IMR-90 (cell line): ENCODE results near the gene PCARE. TPM values are rescaled to one million over a fixed set of nuclear protein-coding genes. Genes with fewer than 3 reads are reported as not detected.
A peak's percentile ranks its signal among the peaks of the same experiment; 100 is the strongest.

Source experiments
- ATAC-seq: fragments of 200-7000 bp; cut with Tn5 transposase; 2 replicates; pipeline ENCODE4 v1.9.1; 2020; ENCODE audit warnings: low read depth, mild to moderate bottlenecking, moderate library complexity
- BruUV-seq: library from RNA; stranded (reverse); fragments of 400-500 nt; replicated peaks from 2 replicates; lab custom pipeline; 2021; lab: Mats Ljungman, UMichigan
- CTCF ChIA-PET: fragments of 300-600 bp; formaldehyde crosslinking; extraction: SDS; loops from one replicate; lab custom pipeline; 2021; ENCODE audit warnings: antibody characterized with exemption; lab: Yijun Ruan, JAX
- POLR2A ChIA-PET: fragments of 300-600 bp; sonication (Branson Sonifier 250); formaldehyde crosslinking; loops from one replicate; lab custom pipeline; 2022; ENCODE audit warnings: antibody characterized with exemption; ENCODE audit not compliant: unreplicated experiment; lab: Charles Lee
- DNase-seq: peaks from one replicate; pipeline ENCODE4 v3.0.0; 2013
- H2AFZ ChIP-seq: replicated peaks from 2 replicates; pipeline ENCODE3; 2013; ENCODE audit warnings: low read length, mild to moderate bottlenecking; ENCODE audit not compliant: poor library complexity
- H2AK5ac ChIP-seq: 2 replicates; pipeline ENCODE4 v1.6.1; 2013; ENCODE audit warnings: low read depth, low read length, inconsistent platforms
- H2AK9ac ChIP-seq: replicated peaks from 2 replicates; pipeline ENCODE3; 2013; ENCODE audit warnings: mild to moderate bottlenecking, low read depth, low read length, moderate library complexity; ENCODE audit not compliant: poor library complexity
- H2BK120ac ChIP-seq: 2 replicates; pipeline ENCODE4 v1.6.1; 2013; ENCODE audit warnings: low read depth, low read length, inconsistent platforms
- H2BK15ac ChIP-seq: 3 replicates; pipeline ENCODE4 v1.6.1; 2013; ENCODE audit warnings: low read depth, low read length, inconsistent platforms
- H2BK20ac ChIP-seq: 2 replicates; pipeline ENCODE4 v1.6.1; 2013; ENCODE audit warnings: low read depth, mild to moderate bottlenecking, inconsistent platforms, low read length, moderate library complexity
- H2BK5ac ChIP-seq: 2 replicates; pipeline ENCODE4 v1.6.1; 2013; ENCODE audit warnings: mild to moderate bottlenecking, low read depth, low read length, inconsistent platforms; ENCODE audit not compliant: poor library complexity, severe bottlenecking
- H3K14ac ChIP-seq: replicated peaks from 2 replicates; pipeline ENCODE4 v1.6.1; 2013; ENCODE audit warnings: low read depth, low read length, inconsistent platforms
- H3K18ac ChIP-seq: 2 replicates; pipeline ENCODE4 v1.6.1; 2013; ENCODE audit warnings: low read depth, low read length, control low read depth
- H3K23ac ChIP-seq: 2 replicates; pipeline ENCODE4 v1.6.1; 2013; ENCODE audit warnings: low read depth, low read length, inconsistent platforms
- H3K27ac ChIP-seq: 2 replicates; pipeline ENCODE4 v1.5.1; 2013; ENCODE audit warnings: mild to moderate bottlenecking, control low read depth, low read length; ENCODE audit not compliant: insufficient read depth
- H3K27me3 ChIP-seq: 2 replicates; pipeline ENCODE4 v1.6.1; 2013; ENCODE audit warnings: low read length; ENCODE audit not compliant: control insufficient read depth, insufficient read depth
- H3K36me3 ChIP-seq: 2 replicates; pipeline ENCODE4 v1.6.1; 2013; ENCODE audit warnings: low read length, mixed read lengths; ENCODE audit not compliant: control insufficient read depth, insufficient read depth
- H3K4ac ChIP-seq: 2 replicates; pipeline ENCODE4 v1.6.1; 2013; ENCODE audit warnings: low read depth, low read length, inconsistent platforms
- H3K4me1 ChIP-seq: 2 replicates; pipeline ENCODE4 v1.6.1; 2013; ENCODE audit warnings: low read length, mixed read lengths; ENCODE audit not compliant: control insufficient read depth, insufficient read depth
- H3K4me2 ChIP-seq: 2 replicates; pipeline ENCODE4 v1.6.1; 2013; ENCODE audit warnings: low read depth, mild to moderate bottlenecking, control low read depth, low read length, moderate library complexity
- H3K4me3 ChIP-seq: 2 replicates; pipeline ENCODE4 v1.5.1; 2013; ENCODE audit warnings: low read depth, mild to moderate bottlenecking, control low read depth, low read length, moderate library complexity; ENCODE audit not compliant: insufficient read depth
- H3K56ac ChIP-seq: 2 replicates; pipeline ENCODE4 v1.6.1; 2013; ENCODE audit warnings: low read length, inconsistent platforms; ENCODE audit not compliant: insufficient read depth; ENCODE audit errors: extremely low read depth
- H3K79me1 ChIP-seq, 2 experiments: 2 replicates each; pipeline ENCODE4 v1.6.1; 2013; ENCODE audit warnings: low read length in 2 of 2, inconsistent platforms in 1 of 2, low read depth in 1 of 2
- H3K9ac ChIP-seq: 2 replicates; pipeline ENCODE4 v1.6.1; 2013; ENCODE audit warnings: low read depth, low read length, control low read depth
- H3K9me1 ChIP-seq: 2 replicates; pipeline ENCODE4 v1.6.1; 2013; ENCODE audit warnings: low read length, inconsistent platforms; ENCODE audit not compliant: insufficient read depth
- H3K9me3 ChIP-seq: 2 replicates; pipeline ENCODE4 v1.6.1; 2013; ENCODE audit warnings: low read length; ENCODE audit not compliant: control insufficient read depth, insufficient read depth
- H4K20me1 ChIP-seq: 2 replicates; pipeline ENCODE4 v1.6.1; 2013; ENCODE audit warnings: low read length, inconsistent platforms; ENCODE audit not compliant: insufficient read depth
- H4K5ac ChIP-seq: 2 replicates; pipeline ENCODE4 v1.6.1; 2013; ENCODE audit warnings: mild to moderate bottlenecking, low read depth, low read length, control low read depth
- H4K8ac ChIP-seq, 2 experiments: 2 replicates each; pipeline ENCODE4 v1.6.1; 2013; ENCODE audit warnings: low read depth in 2 of 2, low read length in 2 of 2, control low read depth in 1 of 2, inconsistent platforms in 1 of 2
- H4K91ac ChIP-seq: 2 replicates; pipeline ENCODE4 v1.6.1; 2013; ENCODE audit warnings: low read depth, low read length, inconsistent platforms; ENCODE audit not compliant: insufficient read depth
- BHLHE40 ChIP-seq: fragments of 150-350 bp; IDR thresholded peaks from 2 replicates; pipeline ENCODE4 v1.6.1; 2016; ENCODE audit warnings: mild to moderate bottlenecking, low read depth, low read length
- CEBPB ChIP-seq: IDR thresholded peaks from 2 replicates; pipeline ENCODE4 v1.6.1; 2012; ENCODE audit warnings: low read depth, low read length, improper control_type of control experiment
- CHD1 ChIP-seq: IDR thresholded peaks from 2 replicates; pipeline ENCODE4 v1.6.1; 2012; ENCODE audit warnings: low read depth, low read length, improper control_type of control experiment
- FOS ChIP-seq: fragments of 150-350 bp; IDR thresholded peaks from 2 replicates; pipeline ENCODE4 v1.6.1; 2016; ENCODE audit warnings: low read depth, low read length
- MAFK ChIP-seq: IDR thresholded peaks from 2 replicates; pipeline ENCODE4 v1.6.1; 2012; ENCODE audit warnings: low read depth, low read length, improper control_type of control experiment
- MAZ ChIP-seq: IDR thresholded peaks from 2 replicates; pipeline ENCODE4 v1.6.1; 2012; ENCODE audit warnings: low read depth, mild to moderate bottlenecking, low read length, improper control_type of control experiment, moderate library complexity, borderline replicate concordance
- MXI1 ChIP-seq: IDR thresholded peaks from 2 replicates; pipeline ENCODE4 v1.6.1; 2012; ENCODE audit warnings: low read depth, mild to moderate bottlenecking, low read length, moderate library complexity, borderline replicate concordance
- NFE2L2 ChIP-seq: fragments of 150-350 bp; IDR thresholded peaks from 2 replicates; pipeline ENCODE4 v1.6.1; 2016; ENCODE audit warnings: low read depth, mild to moderate bottlenecking, low read length
- POLR2A ChIP-seq: IDR thresholded peaks from 2 replicates; pipeline ENCODE4 v1.6.1; 2012; ENCODE audit warnings: mild to moderate bottlenecking, low read depth, low read length
- RAD21 ChIP-seq: IDR thresholded peaks from 2 replicates; pipeline ENCODE4 v1.6.1; 2012; ENCODE audit warnings: low read length, improper control_type of control experiment
- RCOR1 ChIP-seq: IDR thresholded peaks from 2 replicates; pipeline ENCODE4 v1.6.1; 2012; ENCODE audit warnings: mild to moderate bottlenecking, low read length, improper control_type of control experiment; ENCODE audit not compliant: insufficient replicate concordance
- RFX5 ChIP-seq: IDR thresholded peaks from 2 replicates; pipeline ENCODE4 v1.8.0; 2012; ENCODE audit warnings: low read depth, mild to moderate bottlenecking, low read length, moderate library complexity
- SMC3 ChIP-seq: fragments of 150-350 bp; IDR thresholded peaks from 2 replicates; pipeline ENCODE4 v1.6.1; 2016; ENCODE audit warnings: low read depth, mild to moderate bottlenecking, antibody characterized with exemption, low read length, moderate library complexity
- WGBS, 2 experiments: methylation state at CpG; one replicate each; pipeline versions ENCODE4 v1.1.5 to v1.1.7; 2013; ENCODE audit warnings: missing lambda C conversion rate in 2 of 2; ENCODE audit not compliant: insufficient read length in 1 of 2; ENCODE audit errors: extremely low coverage in 2 of 2; 5-methylcytosine and 5-hydroxymethylcytosine counted together
- dilution Hi-C: fragments of 300-500 bp; cut with HindIII; formaldehyde crosslinking; loops from one replicate; pipeline ENCODE4 v1.14.3; 2018; ENCODE audit warnings: low sequenced_read_pairs; ENCODE audit not compliant: unreplicated experiment
- in situ Hi-C: fragments of 300-500 bp; cut with MboI; formaldehyde crosslinking; loops from 3 replicates; pipeline ENCODE4 v1.14.3; 2019; ENCODE audit warnings: low sequenced_read_pairs, inconsistent platforms, mixed read lengths
- intact Hi-C: fragments of 100-400 bp; cut with micrococcal nuclease; formaldehyde crosslinking; loops from 2 replicates; pipeline ENCODE4 v1.10.0; 2022
- polyA plus RNA-seq, 3 experiments: library from polyadenylated mRNA; depleted of rRNA; stranded (reverse); fragments of >200 nt; gene quantifications; 2 replicates each; pipeline ENCODE4 v1.2.3, GENCODE V29; 2012; ENCODE audit warnings: low replicate concordance in 1 of 3
- total RNA-seq: library from RNA; depleted of rRNA; stranded (reverse); fragments of >200 nt; gene quantifications from 2 replicates; pipeline ENCODE4 v1.2.3, GENCODE V29; 2012
- TF ChIP-seq, protein P1 (sequence below): conservative IDR thresholded peaks from 2 replicates; pipeline ENCODE4 v1.5.1; 2012; ENCODE audit warnings: mild to moderate bottlenecking, low read depth, low read length, improper control_type of control experiment
- TF ChIP-seq, protein P2 (sequence below): fragments of 150-350 bp; IDR thresholded peaks from 2 replicates; pipeline ENCODE4 v1.6.1; 2016; ENCODE audit warnings: low read depth, mild to moderate bottlenecking, low read length, moderate library complexity, borderline replicate concordance
- TF ChIP-seq, protein P3 (sequence below): fragments of 150-350 bp; IDR thresholded peaks from 2 replicates; pipeline ENCODE4 v1.6.1; 2017; ENCODE audit warnings: mild to moderate bottlenecking, antibody characterized with exemption, low read length, low read depth

PCARE gene
- total and polyA plus RNA-seq, 2 of the 4 experiments (the other 2 are of a cell fraction): not detected

DNA sequence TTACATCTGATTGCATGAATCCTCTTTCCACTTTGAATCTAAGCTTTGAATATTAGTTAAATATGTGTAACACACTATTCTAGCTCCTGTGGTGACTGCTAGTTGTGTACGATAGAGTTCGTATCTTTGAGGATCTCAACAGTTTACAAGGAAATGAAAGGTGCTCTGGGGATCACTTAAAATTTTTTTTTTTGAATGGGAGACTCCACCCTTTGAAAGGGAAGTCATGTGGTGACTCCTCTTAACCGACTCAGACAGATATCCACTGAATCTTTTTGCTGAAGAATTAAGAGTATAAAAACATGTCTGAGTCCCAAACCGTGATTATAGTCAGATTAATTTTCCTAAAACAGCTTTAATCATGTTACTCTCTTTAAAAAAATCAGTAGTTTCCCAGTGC lies 44.9 kb upstream of the PCARE start:
- H2BK20ac ChIP-seq: no peak overlapping the region
- H4K5ac ChIP-seq: no peak overlapping the region
- H3K4me1 ChIP-seq: peaks cover 22% of the 10 kb centered on the region
- H4K91ac ChIP-seq: no peak overlapping the region; the same call in 1 of the 2 replicates
- no peak for TF ChIP-seq NFE2L2
- no peak for TF ChIP-seq MXI1
- no peak for TF ChIP-seq MAFK
- TF ChIP-seq, protein P1, sequence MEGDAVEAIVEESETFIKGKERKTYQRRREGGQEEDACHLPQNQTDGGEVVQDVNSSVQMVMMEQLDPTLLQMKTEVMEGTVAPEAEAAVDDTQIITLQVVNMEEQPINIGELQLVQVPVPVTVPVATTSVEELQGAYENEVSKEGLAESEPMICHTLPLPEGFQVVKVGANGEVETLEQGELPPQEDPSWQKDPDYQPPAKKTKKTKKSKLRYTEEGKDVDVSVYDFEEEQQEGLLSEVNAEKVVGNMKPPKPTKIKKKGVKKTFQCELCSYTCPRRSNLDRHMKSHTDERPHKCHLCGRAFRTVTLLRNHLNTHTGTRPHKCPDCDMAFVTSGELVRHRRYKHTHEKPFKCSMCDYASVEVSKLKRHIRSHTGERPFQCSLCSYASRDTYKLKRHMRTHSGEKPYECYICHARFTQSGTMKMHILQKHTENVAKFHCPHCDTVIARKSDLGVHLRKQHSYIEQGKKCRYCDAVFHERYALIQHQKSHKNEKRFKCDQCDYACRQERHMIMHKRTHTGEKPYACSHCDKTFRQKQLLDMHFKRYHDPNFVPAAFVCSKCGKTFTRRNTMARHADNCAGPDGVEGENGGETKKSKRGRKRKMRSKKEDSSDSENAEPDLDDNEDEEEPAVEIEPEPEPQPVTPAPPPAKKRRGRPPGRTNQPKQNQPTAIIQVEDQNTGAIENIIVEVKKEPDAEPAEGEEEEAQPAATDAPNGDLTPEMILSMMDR: no peak
- no peak for TF ChIP-seq MAZ
- TF ChIP-seq RCOR1: no peak
- TF ChIP-seq CHD1: no peak
- TF ChIP-seq RFX5: no peak
- no peak for TF ChIP-seq FOS
- TF ChIP-seq POLR2A: no peak
- TF ChIP-seq, protein P2, sequence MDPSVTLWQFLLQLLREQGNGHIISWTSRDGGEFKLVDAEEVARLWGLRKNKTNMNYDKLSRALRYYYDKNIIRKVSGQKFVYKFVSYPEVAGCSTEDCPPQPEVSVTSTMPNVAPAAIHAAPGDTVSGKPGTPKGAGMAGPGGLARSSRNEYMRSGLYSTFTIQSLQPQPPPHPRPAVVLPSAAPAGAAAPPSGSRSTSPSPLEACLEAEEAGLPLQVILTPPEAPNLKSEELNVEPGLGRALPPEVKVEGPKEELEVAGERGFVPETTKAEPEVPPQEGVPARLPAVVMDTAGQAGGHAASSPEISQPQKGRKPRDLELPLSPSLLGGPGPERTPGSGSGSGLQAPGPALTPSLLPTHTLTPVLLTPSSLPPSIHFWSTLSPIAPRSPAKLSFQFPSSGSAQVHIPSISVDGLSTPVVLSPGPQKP: no peak
- no peak for TF ChIP-seq RAD21
- TF ChIP-seq, protein P3, sequence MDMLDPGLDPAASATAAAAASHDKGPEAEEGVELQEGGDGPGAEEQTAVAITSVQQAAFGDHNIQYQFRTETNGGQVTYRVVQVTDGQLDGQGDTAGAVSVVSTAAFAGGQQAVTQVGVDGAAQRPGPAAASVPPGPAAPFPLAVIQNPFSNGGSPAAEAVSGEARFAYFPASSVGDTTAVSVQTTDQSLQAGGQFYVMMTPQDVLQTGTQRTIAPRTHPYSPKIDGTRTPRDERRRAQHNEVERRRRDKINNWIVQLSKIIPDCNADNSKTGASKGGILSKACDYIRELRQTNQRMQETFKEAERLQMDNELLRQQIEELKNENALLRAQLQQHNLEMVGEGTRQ: no peak
- TF ChIP-seq CEBPB: no peak
- no peak for TF ChIP-seq BHLHE40
- TF ChIP-seq SMC3: no peak
- 0 out of 3 replicates have a peak overlapping the region, but pooled peaks have one; percentile 21 for H2BK15ac ChIP-seq
- H3K23ac ChIP-seq: no peak overlapping the region; the same call in 1 of the 2 replicates
- H3K27ac ChIP-seq: no peak overlapping the region
- dilution Hi-C loops: no loop called here
- H3K18ac ChIP-seq: no peak overlapping the region; the same call in 1 of the 2 replicates
- BruUV-seq: no TSS peak
- no peak for DNase-seq
- peak overlapping the region; percentile 25 for H2BK5ac ChIP-seq
- ChIA-PET POLR2A (no interaction called here), CTCF (interaction anchor here (1.5 kb wide), 1 partner anchor 10 kb away, joined by 8 read pairs; no protein-coding TSS in a partner anchor)
- H3K4me3 ChIP-seq: no peak overlapping the region
- H4K8ac ChIP-seq: no peak overlapping the region
- no peaks in the 10 kb centered on the region for H4K20me1 ChIP-seq
- WGBS, 2 experiments: no CpG with 5 or more reads among the region's 4 CpGs
- no peaks in the 10 kb centered on the region; the same call in 1 of the 2 replicates for H3K36me3 ChIP-seq
- no peak overlapping the region for H2BK120ac ChIP-seq
- H3K79me1 ChIP-seq: peaks cover 5 to 52% of the 10 kb centered on the region in 2 experiments; a peak in 2 of 4 replicates
- no peak overlapping the region for H3K14ac ChIP-seq
- no peak overlapping the region for H2AK9ac ChIP-seq
- H2AK5ac ChIP-seq: no peak overlapping the region
- no peaks in the 10 kb centered on the region for H3K27me3 ChIP-seq
- intact Hi-C loops: loop anchor here (5.0 kb wide), 1 partner anchor 162 kb away; no protein-coding TSS in a partner anchor
- no peak for ATAC-seq
- no peak overlapping the region for H3K56ac ChIP-seq
- no peak overlapping the region for H2AFZ ChIP-seq
- H3K4me2 ChIP-seq: no peak overlapping the region
- H3K9ac ChIP-seq: no peak overlapping the region
- in situ Hi-C loops: no loop called here
- peaks cover 9% of the 10 kb centered on the region; the same call in 1 of the 2 replicates for H3K9me1 ChIP-seq
- H3K9me3 ChIP-seq: no peaks in the 10 kb centered on the region
- H3K4ac ChIP-seq: no peak overlapping the region
